ENCODE results near the gene CTNNA3.

DNA sequence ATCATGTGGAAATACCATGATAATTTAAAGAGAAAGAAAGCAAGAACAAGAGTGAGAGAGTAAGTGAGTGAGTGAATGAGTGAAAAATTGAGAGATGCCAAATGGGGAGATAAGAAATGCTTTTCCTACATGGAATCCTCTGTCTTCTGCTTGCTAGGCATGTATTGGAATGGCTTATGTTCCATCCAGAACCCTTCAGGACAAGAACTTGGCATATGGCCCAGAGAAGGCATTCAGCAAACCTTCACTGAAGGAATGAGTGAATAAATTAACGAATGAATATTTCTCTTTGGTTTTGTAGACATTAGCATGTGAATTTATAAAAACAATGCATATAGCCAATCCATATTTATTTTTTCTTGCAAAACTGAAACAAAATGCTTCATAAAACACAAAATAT lies 608.0 kb downstream of the CTNNA3 start:
- TF ChIP-seq, protein P1, sequence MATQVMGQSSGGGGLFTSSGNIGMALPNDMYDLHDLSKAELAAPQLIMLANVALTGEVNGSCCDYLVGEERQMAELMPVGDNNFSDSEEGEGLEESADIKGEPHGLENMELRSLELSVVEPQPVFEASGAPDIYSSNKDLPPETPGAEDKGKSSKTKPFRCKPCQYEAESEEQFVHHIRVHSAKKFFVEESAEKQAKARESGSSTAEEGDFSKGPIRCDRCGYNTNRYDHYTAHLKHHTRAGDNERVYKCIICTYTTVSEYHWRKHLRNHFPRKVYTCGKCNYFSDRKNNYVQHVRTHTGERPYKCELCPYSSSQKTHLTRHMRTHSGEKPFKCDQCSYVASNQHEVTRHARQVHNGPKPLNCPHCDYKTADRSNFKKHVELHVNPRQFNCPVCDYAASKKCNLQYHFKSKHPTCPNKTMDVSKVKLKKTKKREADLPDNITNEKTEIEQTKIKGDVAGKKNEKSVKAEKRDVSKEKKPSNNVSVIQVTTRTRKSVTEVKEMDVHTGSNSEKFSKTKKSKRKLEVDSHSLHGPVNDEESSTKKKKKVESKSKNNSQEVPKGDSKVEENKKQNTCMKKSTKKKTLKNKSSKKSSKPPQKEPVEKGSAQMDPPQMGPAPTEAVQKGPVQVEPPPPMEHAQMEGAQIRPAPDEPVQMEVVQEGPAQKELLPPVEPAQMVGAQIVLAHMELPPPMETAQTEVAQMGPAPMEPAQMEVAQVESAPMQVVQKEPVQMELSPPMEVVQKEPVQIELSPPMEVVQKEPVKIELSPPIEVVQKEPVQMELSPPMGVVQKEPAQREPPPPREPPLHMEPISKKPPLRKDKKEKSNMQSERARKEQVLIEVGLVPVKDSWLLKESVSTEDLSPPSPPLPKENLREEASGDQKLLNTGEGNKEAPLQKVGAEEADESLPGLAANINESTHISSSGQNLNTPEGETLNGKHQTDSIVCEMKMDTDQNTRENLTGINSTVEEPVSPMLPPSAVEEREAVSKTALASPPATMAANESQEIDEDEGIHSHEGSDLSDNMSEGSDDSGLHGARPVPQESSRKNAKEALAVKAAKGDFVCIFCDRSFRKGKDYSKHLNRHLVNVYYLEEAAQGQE (IDR thresholded peaks at IDR 0.05; ENCODE audit: borderline replicate concordance) = no peak
- no peak for TF ChIP-seq POLR2AphosphoS5 (IDR thresholded peaks at IDR 0.05)
- TF ChIP-seq, protein P2, sequence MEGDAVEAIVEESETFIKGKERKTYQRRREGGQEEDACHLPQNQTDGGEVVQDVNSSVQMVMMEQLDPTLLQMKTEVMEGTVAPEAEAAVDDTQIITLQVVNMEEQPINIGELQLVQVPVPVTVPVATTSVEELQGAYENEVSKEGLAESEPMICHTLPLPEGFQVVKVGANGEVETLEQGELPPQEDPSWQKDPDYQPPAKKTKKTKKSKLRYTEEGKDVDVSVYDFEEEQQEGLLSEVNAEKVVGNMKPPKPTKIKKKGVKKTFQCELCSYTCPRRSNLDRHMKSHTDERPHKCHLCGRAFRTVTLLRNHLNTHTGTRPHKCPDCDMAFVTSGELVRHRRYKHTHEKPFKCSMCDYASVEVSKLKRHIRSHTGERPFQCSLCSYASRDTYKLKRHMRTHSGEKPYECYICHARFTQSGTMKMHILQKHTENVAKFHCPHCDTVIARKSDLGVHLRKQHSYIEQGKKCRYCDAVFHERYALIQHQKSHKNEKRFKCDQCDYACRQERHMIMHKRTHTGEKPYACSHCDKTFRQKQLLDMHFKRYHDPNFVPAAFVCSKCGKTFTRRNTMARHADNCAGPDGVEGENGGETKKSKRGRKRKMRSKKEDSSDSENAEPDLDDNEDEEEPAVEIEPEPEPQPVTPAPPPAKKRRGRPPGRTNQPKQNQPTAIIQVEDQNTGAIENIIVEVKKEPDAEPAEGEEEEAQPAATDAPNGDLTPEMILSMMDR (IDR thresholded peaks at IDR 0.05; ENCODE audit: poor library complexity, severe bottlenecking) = no peak
- TF ChIP-seq SMC3 (conservative IDR thresholded peaks at IDR 0.05; ENCODE audit: poor library complexity) = no peak
- TF ChIP-seq TAF1 (IDR thresholded peaks at IDR 0.05; ENCODE audit: low read depth) = no peak
- TF ChIP-seq EP300 (conservative IDR thresholded peaks at IDR 0.05; ENCODE audit: poor library complexity, severe bottlenecking) = no peak
- TF ChIP-seq EZH2 (IDR thresholded peaks at IDR 0.05; ENCODE audit: borderline replicate concordance, insufficient read depth, low read length, poor library complexity, severe bottlenecking) = no peak
- TF ChIP-seq RAD21 (conservative IDR thresholded peaks at IDR 0.05) = no peak
- TF ChIP-seq MXI1 (conservative IDR thresholded peaks at IDR 0.05; ENCODE audit: poor library complexity, severe bottlenecking) = no peak
